GM12875 (cell line): ENCODE data around the gene BANF1.
A peak's percentile ranks its signal among the peaks of the same experiment; 100 is the strongest.
"Not testable (repeated sequence)": the region's sequence is repeated elsewhere in the genome, so short reads cannot be mapped to it uniquely, and the experiment has no call there.

ENCODE experiments used
- H3K4me3 ChIP-seq: one replicate; pipeline ENCODE4 v1.5.1; 2011; ENCODE audit warnings: low read depth, low read length, control low read depth
- CTCF ChIP-seq: IDR thresholded peaks from 2 replicates; pipeline ENCODE4 v1.5.1; 2011; ENCODE audit warnings: low read depth, mild to moderate bottlenecking, control low read depth, inconsistent platforms, low read length, moderate library complexity, borderline replicate concordance; ENCODE audit not compliant: insufficient read depth

Gene BANF1

GRCh38 chr11:66015936-66016792 lies 13.9 kb downstream of the BANF1 start:
- H3K4me3 ChIP-seq = no peak overlapping the region
- TF ChIP-seq CTCF = no peak

DNA sequence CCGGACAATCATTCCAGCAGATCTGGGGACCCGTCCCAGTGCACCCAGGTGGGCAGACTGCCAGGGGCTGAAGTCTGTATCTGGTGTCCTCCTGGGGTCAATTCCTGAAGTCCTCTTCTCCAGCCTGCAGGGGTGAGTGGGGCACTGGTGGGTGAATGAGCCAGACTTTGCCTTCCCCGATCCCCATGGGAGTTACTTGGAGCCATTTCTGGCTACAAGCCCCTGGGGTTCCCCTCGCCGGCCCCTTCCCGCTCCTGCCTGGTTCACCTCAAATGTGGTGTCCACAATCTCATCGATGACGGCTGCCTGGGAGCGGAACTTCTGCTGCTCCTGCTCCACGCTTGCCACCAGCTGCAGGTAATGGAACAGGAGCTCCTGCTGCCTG lies 14.5 kb downstream of the BANF1 start:
- H3K4me3 ChIP-seq = no peak overlapping the region
- no peak for TF ChIP-seq CTCF

GRCh38 chr11:66017321-66017720 lies 15.0 kb downstream of the BANF1 start:
- no peak for TF ChIP-seq CTCF

GRCh38 chr11:66020212-66020611 lies 17.9 kb downstream of the BANF1 start:
- TF ChIP-seq CTCF = no peak
- H3K4me3 ChIP-seq = no peak overlapping the region

More at GRCh38 chr11:66017321-66017720, 15.0 kb downstream of the BANF1 start:
- H3K4me3 ChIP-seq = no peak overlapping the region

GRCh38 chr11:66020618-66021357 lies 18.5 kb downstream of the BANF1 start:
- TF ChIP-seq CTCF = no peak
- no peak overlapping the region for H3K4me3 ChIP-seq

- TF ChIP-seq CTCF = peak; percentile 94
- H3K4me3 ChIP-seq = no peak overlapping the region
Measured at GRCh38 chr11:66022401-66023185, 20.3 kb downstream of the BANF1 start.

DNA sequence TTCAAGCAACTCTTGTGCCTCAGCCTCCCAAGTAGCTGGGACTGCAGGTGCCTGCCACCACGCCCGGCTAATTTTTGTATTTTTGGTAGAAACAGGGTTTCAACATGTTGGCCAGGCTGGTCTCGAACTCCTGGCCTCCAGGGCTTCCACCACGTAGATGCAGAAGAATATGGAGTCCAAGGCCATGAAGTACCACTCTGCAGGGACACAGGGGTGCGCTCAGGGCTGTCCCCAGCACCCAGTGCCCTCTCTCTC lies 20.8 kb downstream of the BANF1 start:
- H3K4me3 ChIP-seq = not testable (repeated sequence)
